Neural crest cell (in vitro differentiated cells): Measurements from ENCODE around the gene BBOX1. TPM values are rescaled to one million over a fixed set of nuclear protein-coding genes. Genes with fewer than 3 reads are reported as not detected.

Source experiments
- DNase-seq: peaks from one replicate; pipeline ENCODE4 v3.0.0; 2021; ENCODE audit warnings: low read depth, mixed read lengths, low spot score
- H3K27ac Mint-ChIP-seq: one replicate; pipeline ENCODE4 v1.8.0; 2021; ENCODE audit warnings: mild to moderate bottlenecking, mixed read lengths; ENCODE audit not compliant: unreplicated experiment
- H3K27me3 Mint-ChIP-seq: 2 replicates; pipeline ENCODE4 v1.8.0; 2021; ENCODE audit warnings: low read depth, mild to moderate bottlenecking, mixed read lengths
- H3K36me3 Mint-ChIP-seq: 2 replicates; pipeline ENCODE4 v1.8.0; 2021; ENCODE audit warnings: low read depth, mild to moderate bottlenecking, mixed read lengths
- H3K4me1 Mint-ChIP-seq: 2 replicates; pipeline ENCODE4 v1.8.0; 2021; ENCODE audit warnings: mixed read lengths
- H3K4me3 Mint-ChIP-seq: one replicate; pipeline ENCODE4 v1.8.0; 2021; ENCODE audit warnings: mild to moderate bottlenecking, mixed read lengths
- H3K9me3 Mint-ChIP-seq: 2 replicates; pipeline ENCODE4 v1.8.0; 2021; ENCODE audit warnings: mixed read lengths
- CTCF ChIP-seq: fragments of 200-600 bp; sonication (generic); conservative IDR thresholded peaks from 2 replicates; pipeline ENCODE4 v1.5.0; 2021; ENCODE audit warnings: antibody characterized with exemption, mild to moderate bottlenecking
- total RNA-seq: library from RNA; stranded (reverse); gene quantifications from 2 replicates; pipeline ENCODE4 v1.2.1, GENCODE V29; 2021

The BBOX1 gene
- total RNA-seq, 1 donor from 2014 or later = not detected

GRCh38 chr11:27052668-27053067 is 12.1 kb downstream of the BBOX1 start:
- Mint-ChIP-seq H3K9me3 (peaks cover 14% of the 10 kb centered on the region), H3K36me3 (peaks cover 9% of the 10 kb centered on the region), H3K4me1 (peaks cover 9% of the 10 kb centered on the region), H3K27me3 (no peaks in the 10 kb centered on the region), H3K27ac (no peak overlapping the region), H3K4me3 (no peak overlapping the region)
- no peak for TF ChIP-seq CTCF
- no peak for DNase-seq

DNA sequence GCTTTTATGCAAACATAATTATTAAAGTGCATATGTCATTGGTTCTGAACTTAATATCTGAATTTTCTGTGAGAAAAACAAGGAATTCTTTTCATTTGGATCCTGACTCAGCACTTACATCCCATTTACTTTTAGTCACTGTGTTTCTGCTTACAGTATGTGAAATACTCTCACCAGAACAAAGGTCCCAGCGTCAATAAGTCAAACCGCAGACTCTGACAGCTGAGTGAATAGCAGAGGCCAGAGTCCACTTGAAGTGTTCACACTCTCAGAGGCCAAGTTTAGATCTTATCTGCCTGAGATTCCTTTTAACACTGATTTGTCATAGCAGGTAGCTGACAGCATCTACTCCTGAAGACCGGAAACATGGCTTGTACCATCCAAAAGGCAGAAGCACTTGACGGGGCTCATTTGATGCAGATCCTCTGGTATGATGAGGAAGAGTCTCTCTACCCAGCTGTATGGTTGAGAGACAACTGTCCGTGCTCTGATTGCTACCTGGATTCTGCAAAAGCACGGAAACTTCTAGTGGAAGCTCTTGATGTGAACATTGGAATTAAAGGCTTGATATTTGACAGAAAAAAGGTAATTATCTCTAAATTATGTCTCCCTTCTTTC is 14.6 kb downstream of the BBOX1 start:
- H3K4me1 Mint-ChIP-seq = peaks cover 10% of the 10 kb centered on the region
- peaks cover 6% of the 10 kb centered on the region for H3K36me3 Mint-ChIP-seq
- no peak overlapping the region for H3K27ac Mint-ChIP-seq
- peaks cover 7% of the 10 kb centered on the region for H3K9me3 Mint-ChIP-seq
- no peak for TF ChIP-seq CTCF
- DNase-seq = no peak
- H3K4me3 Mint-ChIP-seq = no peak overlapping the region
- H3K27me3 Mint-ChIP-seq = no peaks in the 10 kb centered on the region

GRCh38 chr11:27057091-27057780 is 16.6 kb downstream of the BBOX1 start:
- Mint-ChIP-seq H3K36me3 (peaks cover 2% of the 10 kb centered on the region), H3K4me1 (peaks cover 10% of the 10 kb centered on the region), H3K9me3 (no peaks in the 10 kb centered on the region), H3K4me3 (no peak overlapping the region), H3K27ac (no peak overlapping the region), H3K27me3 (no peaks in the 10 kb centered on the region)
- DNase-seq = no peak
- TF ChIP-seq CTCF = no peak

DNA sequence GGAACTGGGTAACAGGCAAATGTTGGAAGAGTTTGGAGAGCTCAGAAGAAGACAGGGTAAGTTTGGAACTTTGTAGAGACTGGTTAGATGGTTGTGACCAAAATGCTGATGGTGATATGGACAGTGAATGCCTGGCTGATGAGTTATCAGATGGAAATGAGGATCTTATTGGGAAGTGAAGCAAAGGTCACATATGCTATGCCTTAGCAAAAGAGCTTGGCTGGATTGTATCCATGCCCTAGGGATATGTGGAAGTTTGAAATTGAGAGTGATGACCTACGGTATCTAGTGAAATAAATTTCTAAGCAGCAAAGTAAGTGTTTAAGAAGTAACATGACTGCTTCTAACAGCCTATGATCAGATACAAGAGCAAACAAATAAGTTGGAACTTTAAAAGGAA is 17.8 kb downstream of the BBOX1 start:
- no peak for TF ChIP-seq CTCF
- H3K9me3 Mint-ChIP-seq = no peaks in the 10 kb centered on the region
- H3K27ac Mint-ChIP-seq = no peak overlapping the region

GRCh38 chr11:27059431-27059830 is 18.8 kb downstream of the BBOX1 start:
- no peak for TF ChIP-seq CTCF
- no peaks in the 10 kb centered on the region for H3K9me3 Mint-ChIP-seq
- DNase-seq = no peak
- peaks cover 10% of the 10 kb centered on the region for H3K4me1 Mint-ChIP-seq
- H3K36me3 Mint-ChIP-seq = peaks cover 2% of the 10 kb centered on the region
- H3K27ac Mint-ChIP-seq = no peak overlapping the region
- H3K4me3 Mint-ChIP-seq = no peak overlapping the region
- no peaks in the 10 kb centered on the region for H3K27me3 Mint-ChIP-seq

More for the DNA sequence above, 17.8 kb downstream of the BBOX1 start:
- H3K36me3 Mint-ChIP-seq = peaks cover 4% of the 10 kb centered on the region
- DNase-seq = no peak
- H3K27me3 Mint-ChIP-seq = no peaks in the 10 kb centered on the region
- H3K4me3 Mint-ChIP-seq = no peak overlapping the region
- peaks cover 10% of the 10 kb centered on the region for H3K4me1 Mint-ChIP-seq
